Measurements from ENCODE around the gene PARD3.

The PARD3 gene

GRCh38 chr10:34689053-34689452 lies 126.0 kb downstream of the PARD3 start:
- DNase-seq (ENCODE audit: low spot score), result no peak

DNA sequence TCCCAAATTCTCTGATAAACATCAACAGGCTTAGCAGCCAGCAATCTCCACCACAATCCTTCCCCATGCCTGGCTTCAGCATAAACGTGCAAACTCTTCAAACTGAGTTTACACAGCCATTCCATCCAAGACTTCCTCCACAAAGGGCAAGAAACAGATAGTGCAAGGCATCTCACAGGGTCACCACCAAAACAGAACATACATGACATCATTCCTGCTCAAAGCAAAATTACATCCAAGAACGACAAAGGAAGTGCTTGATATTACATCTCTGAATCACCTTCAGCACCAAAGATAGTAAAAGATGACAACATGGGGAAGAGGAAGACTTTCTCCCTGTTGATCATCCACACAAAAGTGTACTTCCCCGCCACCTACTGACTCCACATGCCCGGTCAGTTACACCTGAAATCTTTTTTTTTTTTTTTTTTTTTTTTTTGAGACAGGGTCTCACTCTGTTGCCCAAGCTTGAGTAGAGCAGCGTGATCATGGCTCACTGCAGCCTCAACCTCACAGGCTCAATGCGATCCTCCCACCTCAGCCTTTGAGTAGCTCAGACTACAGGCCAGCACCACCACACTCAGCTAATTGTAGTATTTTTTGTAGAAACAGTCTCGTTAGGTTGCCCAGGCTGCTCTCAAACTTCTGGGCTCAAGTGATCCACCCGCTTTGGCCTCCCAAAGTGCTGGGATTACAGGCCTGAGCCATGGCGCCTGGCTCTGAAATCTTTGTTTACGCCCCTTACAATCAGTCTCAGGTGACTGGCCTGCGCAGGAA lies 127.5 kb downstream of the PARD3 start:
- DNase-seq (ENCODE audit: low spot score), result no peak

- DNase-seq (ENCODE audit: low spot score), result no peak
These were observed 132.5 kb downstream of the PARD3 start for GRCh38 chr10:34682580-34682979.

- DNase-seq (ENCODE audit: low spot score), result no peak
These were observed 133.2 kb downstream of the PARD3 start for GRCh38 chr10:34681933-34682332.

DNA sequence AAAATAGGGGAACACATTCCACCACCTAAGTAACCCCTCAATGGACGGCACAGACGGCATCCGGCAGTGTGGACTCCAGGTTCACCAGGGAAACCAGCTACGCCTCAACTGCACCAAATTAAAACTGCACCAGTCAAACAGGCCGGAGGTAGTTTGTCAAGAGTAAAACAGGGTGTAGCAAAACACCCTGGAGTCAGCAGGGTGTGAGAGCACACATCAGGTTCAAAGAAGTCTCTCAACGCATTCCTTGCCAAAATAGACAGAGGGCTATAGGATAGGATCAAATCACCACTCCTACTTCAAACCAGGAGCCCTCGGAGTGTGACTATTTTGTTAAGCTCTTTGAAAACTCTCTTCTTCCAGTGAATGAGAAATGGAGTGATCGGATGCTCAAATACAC lies 135.9 kb downstream of the PARD3 start:
- DNase-seq (ENCODE audit: low spot score), result no peak

GRCh38 chr10:34677591-34677990 lies 137.5 kb downstream of the PARD3 start:
- DNase-seq (ENCODE audit: low spot score), result no peak

DNA sequence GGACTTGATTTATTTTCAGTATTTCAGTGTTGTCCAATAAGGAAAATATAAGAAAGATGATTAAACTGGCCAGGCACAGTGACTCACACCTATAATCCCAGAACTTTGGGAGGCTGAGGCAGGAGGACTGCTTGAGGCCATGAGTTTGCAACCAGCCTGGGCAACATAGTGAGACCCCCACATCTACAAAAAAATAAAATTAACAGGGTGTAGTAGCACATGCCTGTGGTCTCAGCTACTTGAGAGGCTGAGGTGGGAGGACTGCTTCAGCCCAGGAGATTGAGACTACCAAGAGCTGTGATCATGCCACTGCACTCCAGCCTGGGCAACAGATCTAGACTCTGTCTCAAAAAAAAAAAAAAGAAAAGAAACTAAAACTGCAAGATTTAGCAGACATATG lies 138.0 kb downstream of the PARD3 start:
- no peak for DNase-seq (ENCODE audit: low spot score)

- no peak for DNase-seq (ENCODE audit: low spot score)
These were observed 140.9 kb downstream of the PARD3 start for GRCh38 chr10:34674176-34674575.

DNA sequence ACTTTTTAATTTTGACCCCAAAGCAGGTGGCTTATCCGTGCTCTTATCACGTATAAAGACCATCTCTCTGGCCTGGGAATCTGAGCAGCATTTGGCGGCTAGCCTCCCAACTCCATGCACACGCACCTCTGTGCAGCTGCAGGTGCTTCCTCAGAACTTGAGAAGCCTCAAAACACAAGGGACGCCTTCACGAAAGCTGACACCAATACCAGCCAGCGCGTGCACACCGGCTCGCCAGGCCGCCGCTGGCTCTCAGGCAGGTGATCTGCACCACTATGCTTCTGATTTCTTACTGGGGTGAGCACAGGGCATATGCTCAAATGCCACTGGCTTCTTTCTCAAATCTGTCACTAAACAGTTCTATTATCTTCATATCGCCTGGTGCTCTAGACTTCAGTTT lies 145.0 kb downstream of the PARD3 start:
- DNase-seq (ENCODE audit: low spot score), result no peak

- DNase-seq (ENCODE audit: low spot score), result no peak
These were observed 146.0 kb downstream of the PARD3 start for GRCh38 chr10:34669079-34669478.

- no peak for DNase-seq (ENCODE audit: low spot score)
These were observed 147.9 kb downstream of the PARD3 start for GRCh38 chr10:34667177-34667576.

DNA sequence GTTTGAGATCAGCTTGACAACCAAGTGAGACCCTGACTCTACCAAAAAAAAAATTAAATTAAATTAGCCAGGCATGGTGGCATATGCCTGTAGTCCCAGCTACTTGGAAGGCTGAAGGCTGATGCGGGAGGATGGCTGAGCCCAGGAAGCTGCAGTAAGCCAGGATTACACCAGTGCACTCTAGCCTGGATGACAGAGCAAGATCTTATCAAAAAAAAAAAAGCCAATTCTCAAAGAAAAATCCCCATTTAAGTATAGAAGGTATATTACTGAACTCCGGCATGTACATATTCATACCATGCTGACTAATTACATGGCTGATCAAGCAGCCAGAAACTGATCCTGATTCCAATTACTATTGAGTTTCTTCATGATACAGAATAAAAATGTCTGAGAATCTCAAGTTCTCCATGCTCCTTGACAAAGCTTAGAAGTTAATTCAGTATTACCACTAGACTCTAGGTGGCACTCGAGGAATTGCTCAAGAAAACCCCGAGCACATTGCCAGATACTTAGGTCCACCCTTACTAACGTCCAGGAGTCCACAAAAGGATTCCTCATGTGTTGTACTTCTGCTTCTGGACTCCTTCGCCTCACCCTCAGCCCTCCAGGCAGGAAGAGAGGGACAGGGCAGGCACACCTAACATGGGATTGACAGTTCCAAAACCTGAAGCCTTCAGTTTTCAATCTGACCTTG lies 148.9 kb downstream of the PARD3 start:
- peak; percentile 50 for DNase-seq (ENCODE audit: low spot score)

DNA sequence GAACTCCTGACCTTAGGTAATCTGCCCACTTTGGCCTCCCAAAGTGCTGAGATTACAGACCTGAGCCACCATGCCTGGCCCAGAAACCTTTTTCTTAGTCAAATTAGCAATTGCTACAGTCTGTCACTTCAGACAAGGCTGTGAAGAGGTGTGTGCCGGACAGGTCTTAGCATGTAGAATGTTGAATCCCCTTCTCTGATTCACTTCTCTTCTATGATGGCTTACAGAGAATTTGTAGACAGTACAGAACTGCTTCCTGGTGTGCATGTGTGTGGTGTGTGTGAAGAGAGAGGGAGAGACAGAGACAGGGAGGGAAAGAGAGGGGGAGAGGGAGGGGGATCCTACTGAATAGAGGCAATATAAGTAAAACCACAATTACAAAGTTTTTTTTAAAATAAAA lies 150.4 kb downstream of the PARD3 start:
- no peak for DNase-seq (ENCODE audit: low spot score)

DNA sequence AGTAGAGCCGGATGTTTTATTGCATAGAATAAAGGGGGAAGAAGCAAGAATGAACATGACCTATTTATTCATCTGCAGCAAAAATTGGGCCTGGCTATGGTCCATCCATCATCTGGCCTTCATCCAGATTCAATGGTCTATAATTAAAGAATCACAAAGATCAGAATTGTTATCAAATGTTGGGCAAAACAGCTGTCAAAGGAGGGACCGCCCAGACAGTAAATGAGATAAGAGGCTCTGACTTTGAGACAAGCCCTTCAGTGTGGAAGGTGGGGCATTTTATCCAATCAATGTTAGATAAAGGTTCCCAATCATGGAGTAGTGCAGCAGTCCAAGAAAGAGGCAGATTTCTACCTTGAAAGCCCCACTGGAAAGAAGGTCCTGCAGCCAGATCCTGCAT lies 153.5 kb downstream of the PARD3 start:
- DNase-seq (ENCODE audit: low spot score), result no peak

DNA sequence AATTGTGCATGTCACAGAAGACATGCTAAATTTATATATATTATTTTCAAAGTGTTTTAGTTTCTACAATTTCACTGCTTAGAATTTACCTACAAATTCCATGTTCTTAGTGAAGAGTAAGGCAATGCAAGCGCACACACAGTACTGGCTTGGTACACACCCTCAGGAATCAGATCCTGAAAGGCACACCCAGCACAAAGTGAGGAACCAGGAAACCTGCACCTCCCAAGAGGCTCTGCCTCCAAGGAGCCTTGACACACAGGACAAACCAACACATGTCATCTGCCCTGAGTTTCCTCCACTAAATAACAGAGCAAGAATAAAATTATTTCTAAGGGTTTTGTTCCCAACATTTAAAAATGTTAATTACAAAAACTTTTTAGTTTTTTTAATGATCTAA lies 156.2 kb downstream of the PARD3 start:
- no peak for DNase-seq (ENCODE audit: low spot score)

GRCh38 chr10:34656661-34657060 lies 158.4 kb downstream of the PARD3 start:
- no peak for DNase-seq (ENCODE audit: low spot score)

DNA sequence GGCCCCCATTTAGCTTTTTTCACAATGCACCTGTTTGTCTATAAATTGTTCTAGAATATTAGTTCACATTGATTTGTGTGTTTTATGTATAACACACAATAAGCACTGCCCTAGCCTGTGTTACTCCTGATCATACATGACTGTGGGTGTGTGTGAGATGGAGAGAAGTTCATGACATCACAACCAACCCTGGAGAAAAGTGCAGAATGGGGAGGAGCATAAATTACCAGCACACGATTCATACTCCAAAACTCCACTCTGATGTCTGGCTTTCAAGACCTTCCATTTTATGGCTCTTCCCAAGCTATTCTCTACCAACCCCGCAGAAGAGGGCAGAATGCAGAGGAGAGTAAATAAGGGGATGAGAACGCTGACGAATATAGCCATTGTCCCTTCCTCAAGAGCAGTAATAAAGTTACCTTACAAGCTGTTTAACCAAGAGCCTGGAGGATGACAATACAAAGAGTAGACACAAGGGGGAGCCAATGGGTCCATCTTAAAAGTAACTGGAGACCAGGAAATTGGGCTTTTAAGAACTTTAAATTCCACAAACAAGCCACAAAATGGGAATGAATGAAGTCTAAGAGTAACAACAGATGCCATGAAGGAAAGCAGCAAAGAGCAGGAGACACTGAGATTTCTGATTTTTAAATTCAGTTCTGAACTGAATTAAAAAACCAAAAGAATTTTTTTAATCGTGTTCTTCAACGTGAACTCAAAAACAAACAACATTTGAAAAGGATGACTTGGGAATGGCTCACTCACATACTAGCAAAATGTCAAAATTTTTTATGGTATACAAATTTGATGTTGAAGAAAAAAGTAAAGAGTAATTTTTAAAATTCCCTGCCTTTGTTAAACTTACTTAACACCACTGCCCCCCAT lies 159.6 kb downstream of the PARD3 start:
- DNase-seq (ENCODE audit: low spot score), result peak; percentile 54

GRCh38 chr10:34654211-34654610 lies 160.9 kb downstream of the PARD3 start:
- no peak for DNase-seq (ENCODE audit: low spot score)

GRCh38 chr10:34653530-34653929 lies 161.6 kb downstream of the PARD3 start:
- no peak for DNase-seq (ENCODE audit: low spot score)

- DNase-seq (ENCODE audit: low spot score), result no peak
These were observed 163.5 kb downstream of the PARD3 start for GRCh38 chr10:34651416-34652195.

GRCh38 chr10:34650156-34650555 lies 164.9 kb downstream of the PARD3 start:
- peak; percentile 33 for DNase-seq (ENCODE audit: low spot score)

- no peak for DNase-seq (ENCODE audit: low spot score)
These were observed 165.7 kb downstream of the PARD3 start for GRCh38 chr10:34649385-34649784.

Data from SW480 (cell line).